Ascending aorta (tissue), 2 donors: ENCODE measurements around the gene RAB11FIP4. TPM values are rescaled to one million over a fixed set of nuclear protein-coding genes. Genes with fewer than 3 reads are reported as not detected.

Experiments used
- DNase-seq, 2 donors: peaks; one replicate each; pipeline ENCODE4 v3.0.0-alpha.2; 2019; ENCODE audit warnings: low spot score in 2 of 2
- H3K27ac ChIP-seq, 2 donors: fragments of 200-600 bp; sonication (generic); one replicate each; pipeline ENCODE4 v1.5.1; 2016 to 2017; ENCODE audit warnings: mild to moderate bottlenecking in 1 of 2
- H3K27me3 ChIP-seq: fragments of 200-600 bp; sonication (generic); one replicate; pipeline ENCODE4 v1.5.1; 2017
- H3K36me3 ChIP-seq, 2 donors: fragments of 200-600 bp; sonication (generic); one replicate each; pipeline ENCODE4 v1.5.1; 2016
- H3K4me1 ChIP-seq, 2 donors: fragments of 200-600 bp; sonication (generic); one replicate each; pipeline ENCODE4 v1.5.1; 2016 to 2017; ENCODE audit warnings: mild to moderate bottlenecking in 1 of 2
- H3K4me3 ChIP-seq, 2 donors: fragments of 200-600 bp; sonication (generic); one replicate each; pipeline ENCODE4 v1.5.1; 2016 to 2017; ENCODE audit warnings: mild to moderate bottlenecking in 1 of 2
- H3K9me3 ChIP-seq, 2 donors: fragments of 200-600 bp; sonication (generic); one replicate each; pipeline ENCODE4 v1.5.1; 2016
- CTCF ChIP-seq, 3 experiments: fragments of 200-600 bp in 2 of 3; fragments of 450-650 bp in 1 of 3; sonication (generic) in 2 of 3; IDR thresholded peaks; one replicate each; pipeline ENCODE4 v1.5.1; 2016 to 2019; ENCODE audit warnings: antibody characterized with exemption in 3 of 3, mild to moderate bottlenecking in 1 of 3, moderate library complexity in 1 of 3
- intact Hi-C: fragments of 100-400 bp; cut with DNase I; formaldehyde crosslinking; loops from one replicate; pipeline ENCODE4 v1.15.1; 2023
- total RNA-seq: library from RNA; depleted of rRNA; stranded (reverse); fragments of >200 nt; gene quantifications from one replicate; pipeline ENCODE4 v1.1.0, GENCODE V29; 2016

Gene RAB11FIP4
- total RNA-seq, 1 donor from 2014 or later: 0.85 TPM

GRCh38 chr17:31393749-31394146 lies 2.3 kb downstream of the RAB11FIP4 start:
- peaks cover 4 to 6% of the 10 kb centered on the region in 2 donors for H3K4me1 ChIP-seq
- H3K4me3 ChIP-seq: no peak overlapping the region
- intact Hi-C loops: no loop called here
- peaks cover 7% of the 10 kb centered on the region for H3K27me3 ChIP-seq
- no peaks in the 10 kb centered on the region for H3K9me3 ChIP-seq
- no peak overlapping the region for H3K27ac ChIP-seq
- no peak for TF ChIP-seq CTCF (IDR thresholded peaks at IDR 0.05)
- no peaks in the 10 kb centered on the region for H3K36me3 ChIP-seq
- peak in 1 of 2 donors; percentile 50 for DNase-seq

GRCh38 chr17:31394544-31394943 lies 3.1 kb downstream of the RAB11FIP4 start:
- peaks cover 4 to 6% of the 10 kb centered on the region in 2 donors for H3K4me1 ChIP-seq
- H3K36me3 ChIP-seq: no peaks in the 10 kb centered on the region
- TF ChIP-seq CTCF (IDR thresholded peaks at IDR 0.05): no peak
- peaks cover 7% of the 10 kb centered on the region for H3K27me3 ChIP-seq
- H3K27ac ChIP-seq: no peak overlapping the region
- intact Hi-C loops: no loop called here
- H3K9me3 ChIP-seq: no peaks in the 10 kb centered on the region
- no peak overlapping the region for H3K4me3 ChIP-seq
- DNase-seq: peak in 1 of 2 donors; percentile 62

DNA sequence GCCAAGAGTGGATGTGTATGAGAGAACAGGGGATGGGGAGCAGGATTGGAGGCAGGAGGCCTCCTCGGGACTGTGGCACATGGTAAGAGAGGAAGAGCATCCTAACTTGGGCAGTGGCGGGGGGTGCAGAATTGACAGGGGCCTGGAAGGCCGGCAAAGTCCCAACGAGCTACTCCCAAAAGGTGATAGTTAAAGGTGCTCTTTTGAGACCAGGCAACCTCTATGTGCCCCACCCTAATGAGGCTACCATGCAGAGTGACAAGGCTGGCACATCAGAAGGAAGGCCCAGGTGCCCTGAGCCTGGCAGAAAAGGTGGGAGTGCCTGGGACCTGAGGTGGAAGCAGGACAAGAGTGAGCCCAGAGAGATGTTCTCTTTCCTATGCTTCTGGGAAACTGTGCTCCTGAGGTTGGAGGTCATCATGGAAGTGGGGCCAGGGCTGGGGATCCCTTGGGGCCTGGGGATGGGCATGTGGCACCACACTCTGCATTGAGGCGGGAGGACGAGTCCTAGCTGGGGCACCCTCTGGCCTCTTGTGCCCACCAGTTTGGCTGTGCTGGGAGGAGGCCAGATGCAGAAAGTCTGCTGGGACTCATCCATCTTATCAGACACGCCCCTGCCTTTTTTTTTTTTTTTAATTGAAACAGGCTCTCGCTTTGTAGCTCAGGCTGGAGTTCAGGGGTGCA lies 5.9 kb downstream of the RAB11FIP4 start:
- Histone ChIP-seq H3K27me3 (peaks cover under 1% of the 10 kb centered on the region), H3K4me1 (no peaks in the 10 kb centered on the region), H3K27ac (no peak overlapping the region), H3K4me3 (no peak overlapping the region), H3K9me3 (no peaks in the 10 kb centered on the region), H3K36me3 (no peaks in the 10 kb centered on the region)
- intact Hi-C loops: no loop called here
- peak in 1 of 2 donors; percentile 45 for DNase-seq
- no peak for TF ChIP-seq CTCF (IDR thresholded peaks at IDR 0.05)

DNA sequence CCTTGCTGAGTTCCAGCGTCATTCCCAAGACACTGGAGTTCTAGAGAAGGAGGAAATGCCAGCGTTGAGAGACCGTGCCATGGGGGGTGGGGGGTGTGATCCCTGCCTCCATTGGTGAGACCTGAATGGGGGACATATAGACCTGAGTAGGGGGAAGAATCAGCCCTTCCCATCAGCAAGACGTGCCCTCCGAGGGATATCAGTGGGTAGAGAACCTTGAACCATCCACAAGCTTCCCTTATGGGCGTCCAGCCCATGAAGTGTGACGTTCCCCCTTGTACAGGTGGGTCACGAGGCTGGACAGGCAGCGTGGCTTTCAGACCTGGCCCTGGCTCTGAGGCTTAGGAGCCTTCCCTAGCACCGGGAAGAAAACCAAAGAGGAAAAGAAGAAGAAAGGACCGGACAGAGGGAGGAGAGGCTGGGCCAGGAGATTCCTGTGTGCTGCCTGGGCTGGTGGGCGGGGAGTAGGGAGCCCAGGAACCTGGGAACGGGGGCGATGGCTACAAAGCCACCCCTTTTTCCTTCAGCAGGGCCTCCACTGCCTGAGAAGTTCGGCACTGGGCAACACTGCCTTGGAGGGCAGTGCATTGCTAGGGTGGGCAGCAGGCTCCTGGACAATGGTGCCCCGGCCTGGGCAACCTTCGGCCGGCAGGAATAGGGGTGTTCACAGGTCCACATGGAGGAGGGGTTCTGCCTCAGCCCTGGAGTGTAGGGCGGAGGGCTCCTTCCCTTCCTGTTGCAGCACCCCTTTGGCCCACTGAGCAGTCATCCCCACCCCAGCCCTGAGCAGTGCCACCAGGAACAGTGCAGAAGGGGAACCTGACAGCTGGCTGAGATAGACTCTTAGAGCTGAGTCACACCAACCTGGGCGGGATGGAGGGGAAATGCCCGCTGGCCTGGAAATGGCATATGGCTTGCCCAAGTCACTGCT lies 7.2 kb downstream of the RAB11FIP4 start:
- no peaks in the 10 kb centered on the region for H3K4me1 ChIP-seq
- no peaks in the 10 kb centered on the region for H3K9me3 ChIP-seq
- peak in 1 of 2 donors; percentile 50 for DNase-seq
- no peak for TF ChIP-seq CTCF (IDR thresholded peaks at IDR 0.05)
- no peaks in the 10 kb centered on the region for H3K36me3 ChIP-seq
- no peak overlapping the region for H3K4me3 ChIP-seq
- intact Hi-C loops: no loop called here
- H3K27me3 ChIP-seq: no peaks in the 10 kb centered on the region
- no peak overlapping the region for H3K27ac ChIP-seq

- Histone ChIP-seq H3K36me3 (no peaks in the 10 kb centered on the region), H3K9me3 (no peaks in the 10 kb centered on the region), H3K4me3 (no peak overlapping the region), H3K4me1 (no peaks in the 10 kb centered on the region), H3K27ac (no peak overlapping the region), H3K27me3 (no peaks in the 10 kb centered on the region)
- intact Hi-C loops: no loop called here
- no peak for TF ChIP-seq CTCF (IDR thresholded peaks at IDR 0.05)
- peak in 1 of 2 donors; percentile 53 for DNase-seq
Observed at GRCh38 chr17:31400481-31400950, 9.0 kb downstream of the RAB11FIP4 start.
